ENCODE results near the gene OLAH. TPM values are rescaled to one million over a fixed set of nuclear protein-coding genes. Genes with fewer than 3 reads are reported as not detected.

OLAH gene
- total RNA-seq, 1 experiment from 2014 or later: 0.17 TPM

DNA sequence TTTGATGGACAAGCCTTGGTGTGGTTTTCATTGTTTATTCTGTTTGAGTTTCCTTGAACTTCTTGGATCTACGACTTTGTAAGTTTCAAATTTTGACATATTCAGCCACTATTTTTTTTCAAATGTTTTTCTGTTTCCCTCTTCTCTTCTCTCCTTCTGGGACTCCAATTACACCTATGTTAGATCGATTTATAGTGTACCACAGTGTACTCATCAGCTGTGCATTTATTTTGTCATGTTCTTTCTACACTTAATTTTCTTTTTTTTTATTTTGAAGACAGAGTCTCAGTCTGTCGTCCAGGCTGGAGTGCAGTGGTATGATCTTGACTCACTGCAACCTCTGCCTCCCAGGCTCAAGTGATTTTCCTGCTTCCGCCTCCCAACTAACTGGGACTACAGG lies 16.2 kb downstream of the OLAH start:
- in situ Hi-C loops (cut with HindIII; ENCODE audit: low pct_unique_long_range_greater_than_20kb, low sequenced_read_pairs): no loop called here
- no peak for DNase-seq (ENCODE audit: low read depth)

DNA sequence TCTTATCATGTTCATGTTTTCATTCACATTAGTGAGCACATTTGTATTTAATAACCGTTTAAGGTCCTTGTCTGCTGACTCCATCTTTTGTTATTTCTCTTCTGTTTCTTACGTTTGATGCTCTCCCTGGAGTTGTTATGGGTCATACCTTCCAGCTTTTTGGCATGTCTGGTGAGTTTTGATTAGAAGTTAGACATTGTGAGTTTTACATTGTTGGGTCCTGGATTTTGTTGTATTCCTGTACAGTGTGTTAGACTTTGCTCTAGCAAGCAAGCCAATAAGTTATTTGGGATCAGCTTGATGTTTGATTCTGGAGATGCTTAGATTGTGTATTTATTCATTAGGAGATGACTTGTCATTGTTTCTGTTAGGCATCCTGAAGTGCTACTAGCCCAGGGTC lies 16.9 kb downstream of the OLAH start:
- in situ Hi-C loops (cut with HindIII; ENCODE audit: low pct_unique_long_range_greater_than_20kb, low sequenced_read_pairs): no loop called here
- DNase-seq (ENCODE audit: low read depth): no peak

DNA sequence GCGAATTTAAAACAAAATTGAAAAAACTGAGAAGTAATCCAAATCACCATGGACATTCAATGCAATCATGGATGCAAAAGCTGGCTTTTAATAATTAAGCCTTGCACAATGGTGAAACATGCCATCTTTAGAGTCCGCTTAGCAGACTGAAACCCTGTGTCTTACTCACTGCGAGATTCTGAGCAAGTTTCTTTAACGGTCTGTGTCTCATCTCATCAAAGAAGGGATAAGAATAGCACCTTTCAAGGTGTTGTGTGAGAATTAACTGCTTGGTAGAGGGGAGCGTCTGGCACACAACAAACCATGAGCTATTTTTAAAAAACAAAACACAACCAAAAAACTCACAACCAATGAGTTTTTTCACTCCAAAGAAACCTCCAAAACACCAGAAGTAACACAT lies 23.4 kb downstream of the OLAH start:
- DNase-seq (ENCODE audit: low read depth): no peak
- in situ Hi-C loops (cut with HindIII; ENCODE audit: low pct_unique_long_range_greater_than_20kb, low sequenced_read_pairs): no loop called here

DNA sequence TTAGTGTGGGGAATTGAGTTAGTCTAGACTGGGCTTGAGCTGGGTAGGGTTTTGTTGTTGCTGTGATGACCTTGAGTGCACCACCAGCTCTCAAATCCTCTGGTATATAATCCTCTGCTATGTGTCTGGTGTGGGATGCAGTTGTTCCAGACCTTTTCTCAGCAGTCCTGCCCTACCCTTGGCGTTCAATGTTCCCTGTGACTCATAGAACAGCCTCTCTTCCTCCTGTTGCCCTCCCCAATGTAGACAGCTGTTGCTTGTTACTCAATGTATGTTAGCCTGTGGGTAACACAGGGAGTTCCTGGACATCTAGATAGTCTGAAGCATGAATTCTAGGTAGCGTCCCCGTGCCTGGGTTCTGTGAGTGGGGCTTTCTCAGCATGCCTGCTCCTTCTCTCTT lies 25.1 kb downstream of the OLAH start:
- in situ Hi-C loops (cut with HindIII; ENCODE audit: low pct_unique_long_range_greater_than_20kb, low sequenced_read_pairs): no loop called here
- no peak for DNase-seq (ENCODE audit: low read depth)

DNA sequence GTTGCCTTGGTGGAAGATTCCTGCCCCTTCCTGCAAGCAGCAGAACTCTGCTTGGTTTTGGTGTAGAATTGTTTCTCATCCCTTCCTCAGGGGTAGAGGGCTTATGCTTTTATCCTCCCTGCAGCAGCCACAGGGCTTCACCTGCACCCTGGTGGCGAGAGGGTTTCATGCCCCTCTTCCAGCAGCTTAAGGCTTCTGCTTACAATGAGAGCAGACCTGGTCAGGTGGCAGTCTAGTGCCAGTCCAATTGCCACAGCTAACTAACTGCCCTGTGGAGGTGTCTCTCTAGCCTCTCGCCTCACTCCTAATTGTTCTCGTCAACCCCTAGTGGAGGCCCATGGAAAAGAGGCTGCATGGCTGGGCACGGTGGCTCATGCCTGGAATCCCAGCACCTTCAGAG lies 25.5 kb downstream of the OLAH start:
- in situ Hi-C loops (cut with HindIII; ENCODE audit: low pct_unique_long_range_greater_than_20kb, low sequenced_read_pairs): no loop called here
- no peak for DNase-seq (ENCODE audit: low read depth)

DNA sequence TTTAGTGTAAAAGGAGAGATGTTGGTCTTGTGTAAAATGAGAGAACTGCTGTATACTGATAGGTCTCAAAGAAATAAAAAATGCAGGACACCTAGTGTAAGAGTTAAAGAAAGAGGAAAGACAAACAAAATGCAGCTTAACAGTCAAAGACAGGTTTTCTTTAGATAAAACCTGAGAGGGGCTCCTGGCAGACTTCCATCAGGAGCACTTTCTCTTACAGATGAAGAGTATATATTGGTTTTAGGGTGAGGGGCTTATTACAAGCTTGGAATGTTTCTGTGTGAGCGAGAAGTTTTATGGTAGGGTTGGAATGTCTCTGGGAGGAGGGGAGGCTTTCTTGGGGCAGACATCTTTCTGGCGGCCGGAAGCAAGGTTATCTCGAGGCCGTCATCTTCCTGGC lies 28.6 kb downstream of the OLAH start:
- DNase-seq (ENCODE audit: low read depth): peak; percentile 29
- in situ Hi-C loops (cut with HindIII; ENCODE audit: low pct_unique_long_range_greater_than_20kb, low sequenced_read_pairs): no loop called here

DNA sequence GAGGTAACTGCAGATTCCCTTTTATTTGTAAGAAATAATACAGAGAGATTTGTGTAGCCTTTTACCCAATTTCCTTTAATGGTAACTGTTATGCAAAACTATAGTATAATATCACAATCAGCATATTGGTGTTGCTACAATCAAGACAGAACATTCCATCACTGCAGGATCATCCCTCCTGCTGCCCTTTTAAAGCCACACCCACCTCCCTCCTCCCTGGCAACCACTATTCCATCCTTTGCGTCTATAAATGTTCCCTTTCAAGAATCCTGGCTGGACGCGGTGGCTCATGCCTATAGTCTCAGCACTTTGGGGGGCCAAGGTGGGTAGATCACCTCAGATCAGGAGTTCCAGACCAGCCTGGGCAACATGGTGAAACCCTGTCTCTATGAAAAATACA lies 31.7 kb downstream of the OLAH start:
- in situ Hi-C loops (cut with HindIII; ENCODE audit: low pct_unique_long_range_greater_than_20kb, low sequenced_read_pairs): no loop called here
- no peak for DNase-seq (ENCODE audit: low read depth)

DNA sequence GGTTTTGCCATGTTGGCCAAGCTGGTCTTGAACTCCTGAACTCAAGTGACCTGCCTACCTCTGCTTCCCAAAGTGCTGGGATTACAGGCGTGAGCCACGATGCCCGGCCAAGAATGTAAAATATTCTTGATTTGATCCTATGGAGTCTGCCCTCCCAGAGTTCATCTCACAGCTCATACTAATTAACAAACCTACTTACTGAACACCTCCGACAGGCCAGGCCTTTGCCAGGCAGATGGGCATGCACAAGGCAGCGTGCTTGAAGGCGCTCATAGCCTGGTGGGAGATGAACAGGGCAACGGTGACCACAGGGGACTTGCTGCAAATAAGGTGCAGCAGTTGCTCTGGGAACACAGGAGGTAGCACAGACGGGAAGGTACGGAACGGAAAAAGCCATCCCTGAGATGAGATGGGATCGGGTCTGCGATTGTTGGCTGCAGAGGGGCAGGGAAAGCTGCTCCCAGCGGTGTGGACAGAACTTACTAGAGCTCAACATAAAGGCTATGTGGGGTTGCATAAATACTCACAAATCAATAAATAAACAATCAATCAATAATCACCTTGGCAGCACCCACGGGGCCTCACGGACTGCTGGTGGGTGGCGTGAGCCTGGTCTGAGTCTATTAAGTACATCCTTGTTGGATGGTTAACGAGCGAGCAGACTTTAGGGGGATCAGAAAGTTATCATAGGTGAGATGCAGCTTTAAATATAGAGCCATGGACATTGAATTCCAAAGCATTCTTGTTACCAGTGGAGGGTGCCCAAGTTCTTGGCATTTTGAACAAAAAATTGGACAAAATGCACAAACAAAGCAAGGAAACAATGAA lies 40.1 kb downstream of the OLAH start:
- in situ Hi-C loops (cut with HindIII; ENCODE audit: low pct_unique_long_range_greater_than_20kb, low sequenced_read_pairs): no loop called here

DNA sequence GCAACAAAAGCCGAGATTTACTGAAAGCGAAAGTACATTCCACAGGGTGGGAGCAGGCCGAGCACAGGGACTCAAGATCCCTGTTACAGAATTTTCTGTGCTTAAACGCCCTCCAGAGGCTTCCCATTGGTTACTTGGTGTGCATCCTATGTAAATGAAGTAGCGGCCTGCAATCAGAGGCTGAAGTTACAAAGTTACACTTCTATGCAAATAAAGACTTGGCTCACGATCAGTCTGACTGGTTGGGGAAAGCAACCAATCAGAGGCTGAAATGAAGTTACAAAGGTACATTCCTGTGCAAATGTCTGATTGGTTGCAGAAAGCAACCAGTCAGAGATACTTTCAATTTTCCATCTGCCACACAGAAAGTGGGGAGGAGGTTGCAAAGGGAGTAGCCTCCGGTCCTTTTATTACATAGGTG lies 40.8 kb downstream of the OLAH start:
- peak; percentile 97 for DNase-seq (ENCODE audit: low read depth)
- in situ Hi-C loops (cut with HindIII; ENCODE audit: low pct_unique_long_range_greater_than_20kb, low sequenced_read_pairs): no loop called here

More for the DNA sequence above, 40.1 kb downstream of the OLAH start:
- DNase-seq (ENCODE audit: low read depth): no peak

DNA sequence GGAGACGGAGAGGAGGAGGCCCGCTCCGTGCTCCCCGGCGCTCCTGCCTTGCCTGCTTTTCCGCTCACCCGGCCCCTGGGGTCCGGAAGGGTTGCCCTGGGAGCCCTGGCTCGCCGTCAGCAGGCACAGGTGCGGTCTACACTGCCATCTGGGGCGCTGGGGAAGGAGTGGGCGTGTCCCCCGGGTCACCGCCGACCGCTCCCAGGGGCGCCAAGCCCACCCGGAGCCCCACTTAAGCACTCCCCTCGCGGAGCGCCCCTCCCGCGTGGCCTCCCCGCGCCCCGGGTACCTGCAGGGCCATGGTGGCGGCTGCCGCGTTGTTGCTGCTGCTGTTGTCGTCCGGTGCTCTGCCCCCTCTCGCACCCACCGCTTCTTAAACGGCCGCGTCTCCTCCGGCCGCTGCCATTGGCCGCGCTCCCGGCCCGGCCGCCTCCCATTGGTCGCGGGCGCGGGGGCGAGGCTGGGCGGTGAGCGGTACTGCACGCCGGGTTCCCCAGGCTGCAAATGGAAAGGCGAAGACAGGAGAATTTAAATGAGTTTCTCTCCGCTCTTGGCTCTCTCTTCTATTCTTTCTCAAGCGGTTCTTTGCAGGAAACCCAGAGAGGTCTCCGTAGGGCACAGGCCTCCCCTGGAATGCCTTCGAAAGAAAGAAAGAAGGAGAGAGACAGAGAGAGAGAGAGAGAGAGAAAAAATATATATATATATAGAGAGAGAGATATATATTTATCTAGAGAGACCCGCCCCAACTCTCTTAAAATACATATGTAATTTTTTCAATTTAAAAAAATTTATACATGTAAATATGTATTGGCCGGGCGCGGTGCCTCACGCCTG lies 44.9 kb downstream of the OLAH start, which contains the start of gene ACBD7:
ACBD7 (minus strand) TSS at position 349 of the 834 bp plus-strand sequence; CDS start at position 301, 48 bp downstream.
- in situ Hi-C loops (cut with HindIII; ENCODE audit: low pct_unique_long_range_greater_than_20kb, low sequenced_read_pairs): no loop called here
- peak; percentile 89 for DNase-seq (ENCODE audit: low read depth)

DNA sequence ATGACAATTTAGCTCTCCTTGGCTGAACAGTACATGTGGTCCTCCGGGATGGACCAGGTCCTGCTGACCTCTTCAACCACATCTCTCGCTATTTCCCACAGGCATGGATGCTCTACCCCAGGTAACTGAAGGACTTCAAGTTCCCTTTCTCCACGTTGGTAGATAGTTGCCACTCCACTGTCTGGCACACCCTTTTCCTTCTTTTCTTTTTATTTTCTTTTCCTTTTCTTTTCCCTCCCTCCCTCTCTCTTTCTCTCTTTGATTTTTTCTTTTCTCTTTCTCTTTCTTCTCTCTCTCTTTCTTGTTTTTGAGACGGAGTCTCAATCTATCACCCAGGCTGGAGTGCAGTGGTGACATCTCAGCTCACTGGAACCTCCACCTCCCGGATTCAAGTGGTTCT lies 47.7 kb downstream of the OLAH start:
- in situ Hi-C loops (cut with HindIII; ENCODE audit: low pct_unique_long_range_greater_than_20kb, low sequenced_read_pairs): no loop called here
- no peak for DNase-seq (ENCODE audit: low read depth)

DNA sequence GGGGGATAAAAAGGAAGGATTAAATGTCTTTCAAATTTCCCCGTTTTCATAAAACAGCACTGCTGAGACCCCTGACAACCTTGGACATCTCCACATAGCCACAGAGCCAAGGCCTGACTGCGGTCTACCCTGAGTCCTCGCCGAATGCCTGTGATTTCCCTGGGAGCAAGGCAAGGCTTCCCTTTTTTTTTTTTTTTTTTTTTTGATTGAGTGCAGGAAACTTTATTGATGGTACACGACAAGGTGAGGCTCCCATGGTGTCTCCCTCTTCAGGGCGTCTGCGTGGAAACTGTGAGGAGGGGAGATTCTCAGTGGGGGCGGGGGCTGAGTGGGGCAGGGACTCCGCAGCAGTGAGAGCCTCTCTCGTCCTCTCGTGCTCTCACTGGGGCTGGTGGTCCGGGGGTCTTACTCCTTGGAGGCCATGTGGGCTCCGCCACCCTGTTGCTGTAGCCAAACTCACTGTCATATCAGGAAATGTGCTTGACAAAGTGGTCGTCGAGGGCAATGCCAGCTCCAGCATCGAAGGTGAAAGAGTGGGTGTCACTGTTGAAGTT lies 49.2 kb downstream of the OLAH start:
- in situ Hi-C loops (cut with HindIII; ENCODE audit: low pct_unique_long_range_greater_than_20kb, low sequenced_read_pairs): no loop called here
- DNase-seq (ENCODE audit: low read depth): no peak

DNA sequence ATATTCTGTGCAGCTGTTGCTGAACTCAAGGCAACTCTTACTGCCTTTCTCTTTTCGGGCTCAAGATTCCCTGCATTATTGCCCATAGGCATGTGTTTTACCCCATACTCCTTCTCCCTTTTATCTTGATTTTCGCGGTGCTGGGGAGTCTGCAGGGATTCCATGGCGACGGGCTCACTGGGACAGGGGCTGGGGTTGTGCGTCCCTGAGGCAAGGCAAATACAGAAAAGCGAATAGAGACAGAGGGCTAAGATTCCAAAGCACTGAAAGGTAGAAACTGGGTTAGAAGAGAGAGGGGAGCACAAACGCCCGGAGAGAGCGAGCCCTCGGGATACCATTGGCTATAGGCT lies 52.9 kb downstream of the OLAH start:
- DNase-seq (ENCODE audit: low read depth): no peak
- in situ Hi-C loops (cut with HindIII; ENCODE audit: low pct_unique_long_range_greater_than_20kb, low sequenced_read_pairs): no loop called here

DNA sequence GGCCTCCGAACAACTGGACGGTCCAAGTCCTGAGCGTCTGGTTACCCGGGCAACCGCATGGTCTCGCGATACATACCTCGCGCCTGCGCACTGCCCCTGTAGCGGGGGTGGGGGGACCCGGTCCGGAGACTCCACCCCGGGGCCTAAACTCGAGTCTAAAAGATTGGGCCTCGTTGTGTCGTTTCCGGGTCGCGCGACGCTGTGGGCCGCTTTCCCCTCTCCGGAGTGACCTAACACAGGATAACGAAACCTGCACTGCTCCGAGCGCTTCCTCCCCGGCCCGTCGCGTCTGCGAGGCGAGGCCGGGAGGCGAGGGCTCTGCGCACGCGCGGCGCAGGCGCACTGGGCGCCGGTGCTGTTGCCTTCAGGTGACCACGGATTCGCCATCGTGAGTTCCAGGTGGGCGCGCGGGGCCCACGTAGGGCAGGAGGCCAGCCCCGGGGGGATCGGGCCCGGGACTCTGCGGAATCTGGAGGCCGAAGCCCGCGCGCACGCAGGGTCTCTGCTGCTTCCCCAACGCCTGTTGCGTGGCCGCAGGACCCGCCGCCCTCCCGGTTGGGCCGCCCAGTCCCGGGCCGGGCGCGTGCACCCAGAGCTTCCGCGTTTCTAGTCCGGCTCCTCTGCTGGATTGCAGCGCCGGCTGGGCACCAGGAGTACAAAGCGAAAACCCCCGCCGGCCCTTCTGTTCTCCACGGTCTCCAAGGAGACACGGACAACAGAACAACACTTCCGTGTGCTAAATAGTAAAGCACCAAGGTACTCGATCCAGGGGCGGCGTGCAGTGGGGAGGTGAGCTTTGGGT lies 53.5 kb downstream of the OLAH start, which contains the start of gene RPP38:
RPP38 (plus strand) TSS at position 345 of the 802 bp plus-strand sequence. CDS start 5,960 bp downstream, outside the sequence.
- in situ Hi-C loops (cut with HindIII; ENCODE audit: low pct_unique_long_range_greater_than_20kb, low sequenced_read_pairs): no loop called here
- peak; percentile 96 for DNase-seq (ENCODE audit: low read depth)

DNA sequence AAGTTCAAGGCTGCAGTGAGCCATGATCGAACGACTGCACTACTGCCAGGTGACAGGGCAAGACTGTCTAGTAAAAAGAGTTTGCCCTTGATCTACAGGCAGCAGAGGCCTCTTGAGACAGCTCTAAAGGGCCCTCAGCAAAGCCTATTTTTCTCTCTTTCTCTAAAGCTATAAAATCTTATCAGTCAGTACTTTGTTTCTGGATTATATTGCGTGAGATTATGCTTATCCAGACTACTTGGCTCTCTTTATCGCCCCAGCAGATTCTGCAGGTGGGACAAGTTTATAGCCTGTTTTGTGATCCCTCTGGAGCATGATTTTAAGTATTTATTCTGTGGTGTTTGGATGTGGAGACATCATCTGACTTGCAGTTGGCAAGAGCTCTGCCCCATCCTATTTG lies 56.1 kb downstream of the OLAH start:
- in situ Hi-C loops (cut with HindIII; ENCODE audit: low pct_unique_long_range_greater_than_20kb, low sequenced_read_pairs): no loop called here
- no peak for DNase-seq (ENCODE audit: low read depth)

DNA sequence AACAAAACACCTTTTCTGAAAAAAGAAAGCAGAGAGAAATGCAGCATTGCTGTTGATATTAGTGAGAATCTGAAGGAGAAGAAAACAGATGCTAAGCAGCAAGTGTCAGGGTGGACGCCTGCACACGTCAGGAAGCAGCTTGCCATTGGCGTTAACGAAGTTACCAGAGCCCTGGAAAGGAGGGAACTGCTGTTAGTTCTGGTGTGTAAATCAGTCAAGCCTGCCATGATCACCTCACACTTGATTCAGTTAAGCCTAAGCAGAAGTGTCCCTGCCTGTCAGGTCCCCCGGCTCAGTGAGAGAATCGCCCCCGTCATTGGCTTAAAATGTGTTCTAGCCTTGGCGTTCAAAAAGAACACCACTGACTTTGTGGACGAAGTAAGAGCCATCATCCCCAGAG lies 59.8 kb downstream of the OLAH start:
- no peak for DNase-seq (ENCODE audit: low read depth)
- in situ Hi-C loops (cut with HindIII; ENCODE audit: low pct_unique_long_range_greater_than_20kb, low sequenced_read_pairs): no loop called here

DNA sequence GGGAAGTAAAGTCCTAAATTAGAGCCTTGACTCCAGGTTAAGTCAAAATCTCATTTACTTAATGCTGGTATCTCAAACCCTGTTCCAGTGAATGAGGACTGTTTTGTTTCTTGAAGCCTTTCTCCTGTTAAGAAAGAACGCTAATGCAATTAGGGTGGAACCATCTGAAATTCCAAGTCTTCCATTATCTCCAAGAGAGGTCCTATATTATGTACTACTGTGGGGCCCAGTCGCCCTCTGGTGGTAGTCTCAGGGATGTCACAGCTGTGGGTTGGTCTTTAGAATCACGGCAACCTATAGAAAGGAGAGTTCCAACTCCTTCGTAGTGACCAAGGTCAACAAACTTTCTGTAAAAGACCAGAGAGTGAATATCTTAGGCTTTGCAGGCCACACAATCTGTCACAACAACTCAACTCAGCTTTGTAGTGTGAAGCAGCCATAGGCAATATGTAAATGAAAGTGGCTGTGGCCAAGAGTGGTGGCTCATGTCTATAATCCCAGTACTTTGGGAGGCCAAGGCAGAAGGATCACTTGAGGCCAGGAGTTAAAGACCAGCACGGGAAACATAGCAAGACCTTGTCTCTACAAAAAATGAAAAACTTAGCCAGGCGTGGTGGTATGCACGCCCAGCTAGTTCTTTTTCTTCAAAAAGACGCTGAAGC lies 62.7 kb downstream of the OLAH start:
- DNase-seq (ENCODE audit: low read depth): peak; percentile 62
- in situ Hi-C loops (cut with HindIII; ENCODE audit: low pct_unique_long_range_greater_than_20kb, low sequenced_read_pairs): no loop called here

DNA sequence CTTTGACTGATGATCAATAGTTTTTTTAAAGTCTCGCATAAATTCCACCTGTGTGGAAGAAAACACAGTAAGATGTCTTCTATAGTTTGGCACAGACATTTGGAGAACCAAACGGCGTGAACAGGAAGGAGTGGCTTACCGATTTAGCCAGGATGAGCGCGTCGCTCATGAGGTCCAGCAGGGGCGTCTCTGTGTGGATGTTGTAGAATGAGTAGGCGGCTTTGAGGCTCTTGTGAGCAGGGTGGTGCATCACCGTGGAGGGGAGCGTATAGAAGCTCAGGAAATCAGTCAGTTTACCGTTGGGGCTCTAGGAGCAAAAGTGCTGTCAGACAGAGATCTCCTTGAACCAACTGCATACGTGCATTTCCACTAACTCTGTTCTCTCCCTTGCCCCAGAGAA lies 68.9 kb downstream of the OLAH start:
- in situ Hi-C loops (cut with HindIII; ENCODE audit: low pct_unique_long_range_greater_than_20kb, low sequenced_read_pairs): no loop called here
- DNase-seq (ENCODE audit: low read depth): no peak

All from Caki2 (cell line).